K562 treated with DMSO at 1 percent for 24 hours (cell line): ENCODE measurements around the gene MAP4K4. TPM values are rescaled to one million over a fixed set of nuclear protein-coding genes. Genes with fewer than 3 reads are reported as not detected.

Experiments used
- total RNA-seq: library from RNA; unstranded; fragments of 300-600 nt; gene quantifications from 2 replicates; pipeline ENCODE4 v1.2.3, GENCODE V29; 2022; ENCODE audit warnings: low read depth; ENCODE audit not compliant: insufficient read depth

The MAP4K4 gene
- 35.4 and 36.5 TPM in 2 replicates for total RNA-seq

GRCh38 chr2:101697124-101698013 lies at the start of gene MAP4K4:
Gene MAP4K4, plus strand, starts transcription at chr2:101697707. Its CDS starts 374 bp downstream, at chr2:101698081.

Other genes starting within 250 kb of the MAP4K4 start
- not detected in 2 replicates for gene RFX8, start 222.6 kb upstream of the MAP4K4 start, total RNA-seq